ENCODE measurements around the gene MYOM3.

MYOM3 gene

GRCh38 chr1:24117132-24117531, 5.2 kb upstream of the MYOM3 start:
- FAIRE-seq (no peak), DNase-seq (ENCODE audit: insufficient read length, low spot score) (no peak)
- no peak for TF ChIP-seq CTCF (IDR thresholded peaks at IDR 0.05; ENCODE audit: insufficient read depth, missing control alignments)

- no peak for TF ChIP-seq CTCF (IDR thresholded peaks at IDR 0.05; ENCODE audit: insufficient read depth, missing control alignments)
- FAIRE-seq, result no peak
These were observed 2.8 kb upstream of the MYOM3 start for GRCh38 chr1:24114753-24115152.

GRCh38 chr1:24113641-24114033, 1.7 kb upstream of the MYOM3 start:
- no peak for FAIRE-seq
- DNase-seq (ENCODE audit: insufficient read length, low spot score), result no peak
- no peak for TF ChIP-seq CTCF (IDR thresholded peaks at IDR 0.05; ENCODE audit: insufficient read depth, missing control alignments)

More at GRCh38 chr1:24114753-24115152, 2.8 kb upstream of the MYOM3 start:
- no peak for DNase-seq (ENCODE audit: insufficient read length, low spot score)

- no peak for DNase-seq (ENCODE audit: insufficient read length, low spot score)
- TF ChIP-seq CTCF (IDR thresholded peaks at IDR 0.05; ENCODE audit: insufficient read depth, missing control alignments), result no peak
- no peak for FAIRE-seq
These were observed 506 bp downstream of the MYOM3 start for GRCh38 chr1:24111262-24111995.

GRCh38 chr1:24110642-24111261, 1.2 kb downstream of the MYOM3 start:
- DNase-seq (ENCODE audit: insufficient read length, low spot score) (no peak), FAIRE-seq (no peak)
- no peak for TF ChIP-seq CTCF (IDR thresholded peaks at IDR 0.05; ENCODE audit: insufficient read depth, missing control alignments)

GRCh38 chr1:24109686-24110475, 2.1 kb downstream of the MYOM3 start:
- FAIRE-seq (no peak), DNase-seq (ENCODE audit: insufficient read length, low spot score) (no peak)
- TF ChIP-seq CTCF (IDR thresholded peaks at IDR 0.05; ENCODE audit: insufficient read depth, missing control alignments), result no peak
